Pancreas (tissue), 10 donors: ENCODE results near the gene KRTAP5-3. TPM values are rescaled to one million over a fixed set of nuclear protein-coding genes. Genes with fewer than 3 reads are reported as not detected.

ENCODE experiments used
- ATAC-seq, 4 donors: fragments of 200-7000 bp; cut with Tn5 transposase; one replicate each; pipeline versions ENCODE4 v1.8.0 to v1.9.1; 2020; ENCODE audit warnings: mild to moderate bottlenecking in 4 of 4, moderate library complexity in 4 of 4
- DNase-seq, 6 donors: peaks; one replicate each; pipeline ENCODE4 v3.0.0-alpha.2; 2020
- FAIRE-seq: peaks from 2 replicates; lab custom pipeline; 2012; peaks lifted over from hg19 to GRCh38; lab: Jason Lieb, UNC
- H3K27ac ChIP-seq, 4 donors: fragments of 200-600 bp; sonication (generic); 1 replicate in 3 of 4; 2 replicates in 1 of 4; pipeline versions ENCODE4 v1.5.0 to v1.8.0; 2020
- H3K27me3 ChIP-seq, 4 donors: fragments of 200-600 bp; one replicate each; pipeline ENCODE4 v1.8.0; 2021
- H3K36me3 ChIP-seq, 3 donors: fragments of 200-600 bp; sonication (generic) in 1 of 3; one replicate each; pipeline versions ENCODE4 v1.5.0 to v1.8.0; 2020 to 2021
- H3K4me1 ChIP-seq, 3 donors: fragments of 200-600 bp; one replicate each; pipeline ENCODE4 v1.8.0; 2021
- H3K4me3 ChIP-seq, 4 donors: fragments of 200-600 bp; sonication (generic) in 2 of 4; one replicate each; pipeline versions ENCODE4 v1.5.0 to v1.8.0; 2020 to 2021
- H3K9me3 ChIP-seq, 4 donors: fragments of 200-600 bp; one replicate each; pipeline ENCODE4 v1.8.0; 2021
- CTCF ChIP-seq, 4 donors: fragments of 200-600 bp; sonication (generic) in 3 of 4; IDR thresholded peaks; one replicate each; pipeline versions ENCODE4 v1.5.0 to v1.8.0; 2021; ENCODE audit warnings: antibody characterized with exemption in 4 of 4
- WGBS, 2 donors: extraction: QIAGEN DNeasy Blood & Tissue Kit; methylation state at CpG; one replicate each; pipeline ENCODE4 v1.1.7; 2013; 5-methylcytosine and 5-hydroxymethylcytosine counted together
- intact Hi-C, 3 donors: fragments of 100-400 bp; cut with DNase I; formaldehyde crosslinking; loops; one replicate each; pipeline versions ENCODE4 v1.11.1 to v1.14.2; 2022
- polyA plus RNA-seq, 2 donors: library from polyadenylated mRNA; stranded (reverse); fragments of 200-250 nt; gene quantifications; one replicate each; pipeline ENCODE4 v1.2.3, GENCODE V29; 2013
- total RNA-seq, 6 donors: library from RNA; stranded (reverse); fragmentation: NEBNext Ultra II Directional in 4 of 6; extraction: Animal tissue kit (Norgen Biotek cat#: 25700) in 4 of 6; gene quantifications; one replicate each; pipeline versions ENCODE4 v1.2.1 to v1.2.4, GENCODE V29; 2021 to 2023
- donor health status: healthy with polysubstance abuse.
- donor health status: DM: no; HTN: no; CAD: no; lungs with moderate emphysema.
- donor health status: DM: no; HTN: no; CAD: no.
- donor health status: control.
- donor health status: control.
- donor health status: Bipolar disorder and iron deficiency.
- donor health status: DM: yes; HTN: yes; CAD: no.
- donor health status: DM: no; HTN: no; CAD: no.
- donor health status: DM: no; HTN: no; CAD: no.
- donor health status: DM: yes; HTN: yes; CAD: no.

KRTAP5-3 gene
- total and polyA plus RNA-seq, 8 donors: not detected

DNA sequence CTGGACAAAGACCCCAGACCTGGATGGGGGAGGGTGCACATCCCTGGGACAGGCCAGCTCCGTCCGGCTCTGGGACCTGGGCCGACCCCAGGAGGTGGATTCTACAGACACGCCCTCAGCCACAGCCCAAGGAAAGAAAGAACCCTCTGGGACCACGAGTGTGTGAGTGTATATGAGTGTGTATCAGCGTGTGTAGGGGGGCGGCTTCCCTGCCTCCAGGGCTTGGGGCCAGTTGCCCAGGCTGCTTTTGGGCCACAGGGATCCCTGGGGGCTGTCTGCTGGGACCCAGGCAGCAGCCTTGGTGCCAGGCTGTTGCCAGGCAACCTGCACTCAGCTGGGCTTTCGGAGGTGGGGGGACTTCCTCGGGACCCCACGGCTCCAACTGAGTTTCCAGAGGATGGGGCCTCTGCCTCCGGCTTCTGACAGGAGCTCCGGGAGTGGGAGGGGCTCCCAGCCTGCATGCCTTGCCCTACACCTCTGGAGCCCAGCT lies 45.1 kb downstream of the KRTAP5-3 start:
- intact Hi-C loops: no loop called here
- WGBS, 2 donors: 82 to 85% methylated on average over 11 to 12 of the region's 12 CpGs
- H3K9me3 ChIP-seq: no peaks in the 10 kb centered on the region
- H3K4me3 ChIP-seq: no peak overlapping the region
- FAIRE-seq (no peak), ATAC-seq (no peak), DNase-seq (peak in 2 of 6 donors; percentile 10 to 70)
- H3K4me1 ChIP-seq: peaks cover 15 to 30% (median 26%) of the 10 kb centered on the region in 3 donors
- no peak overlapping the region for H3K27ac ChIP-seq
- no peak for TF ChIP-seq CTCF (IDR thresholded peaks at IDR 0.05)
- H3K36me3 ChIP-seq: peaks cover 0 to 12% (median 0%) of the 10 kb centered on the region in 3 donors
- H3K27me3 ChIP-seq: no peaks in the 10 kb centered on the region

DNA sequence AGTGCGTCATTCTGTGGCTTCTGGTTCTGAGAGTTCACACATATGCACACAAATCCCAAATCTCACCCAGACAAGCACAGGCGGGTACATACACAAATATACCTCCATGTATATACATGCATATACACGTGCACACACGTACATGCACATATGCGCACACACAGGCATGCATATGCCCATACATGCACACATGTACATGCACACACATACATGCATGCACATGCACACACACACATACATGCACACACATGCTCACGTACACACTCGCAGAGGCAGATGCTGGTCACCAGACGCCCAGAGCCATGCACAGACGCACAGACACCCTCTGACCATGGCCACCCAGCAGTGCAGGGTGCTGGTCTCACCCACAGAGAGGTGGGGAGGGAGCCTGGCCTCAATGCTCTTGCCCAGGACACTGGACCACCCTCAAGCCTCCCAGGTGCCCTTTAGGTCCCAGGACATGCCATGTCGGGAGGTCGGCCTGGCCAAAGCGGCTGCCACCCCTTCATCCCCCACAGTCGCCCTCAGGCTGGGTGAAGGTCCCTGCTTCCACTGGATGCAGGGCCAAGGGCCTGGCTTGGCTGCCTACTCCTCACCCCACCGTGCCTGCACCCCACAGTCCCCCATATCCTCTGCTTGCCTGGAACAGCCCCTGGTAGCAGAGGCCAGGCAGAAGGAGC lies 45.7 kb downstream of the KRTAP5-3 start:
- intact Hi-C loops: no loop called here
- no peaks in the 10 kb centered on the region for H3K9me3 ChIP-seq
- ATAC-seq: no peak
- H3K4me3 ChIP-seq: no peak overlapping the region
- DNase-seq: peak in 1 of 6 donors; percentile 18
- no peaks in the 10 kb centered on the region for H3K27me3 ChIP-seq
- no peak overlapping the region for H3K27ac ChIP-seq
- 94% methylated on average over 14 of the region's 14 CpGs for WGBS, 2 donors
- no peak for FAIRE-seq
- H3K4me1 ChIP-seq: peaks cover 15 to 30% (median 26%) of the 10 kb centered on the region in 3 donors
- no peak for TF ChIP-seq CTCF (IDR thresholded peaks at IDR 0.05)
- H3K36me3 ChIP-seq: peaks cover 0 to 14% (median 0%) of the 10 kb centered on the region in 3 donors

DNA sequence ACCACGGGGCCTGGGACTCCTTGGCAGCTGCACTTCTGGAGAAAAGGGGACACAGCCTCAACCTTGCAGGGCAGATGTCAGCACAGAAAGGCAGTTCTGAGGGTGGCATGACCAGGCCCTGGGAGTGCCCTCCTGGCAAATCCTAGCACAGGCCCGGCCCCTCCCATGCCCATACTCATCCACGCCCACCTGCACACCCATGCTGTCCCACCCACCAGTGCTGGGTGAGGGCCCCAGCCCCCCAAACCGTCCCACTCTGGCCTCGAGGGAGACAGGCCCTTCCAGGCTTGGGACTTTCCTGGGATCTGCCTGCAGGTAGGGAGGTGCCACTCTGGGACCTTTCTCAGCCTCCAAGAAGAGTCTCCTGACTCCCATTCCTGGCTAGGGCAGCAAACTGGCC lies 46.3 kb downstream of the KRTAP5-3 start:
- Histone ChIP-seq H3K9me3 (no peaks in the 10 kb centered on the region), H3K27me3 (no peaks in the 10 kb centered on the region), H3K4me1 (peaks cover 15 to 30% (median 26%) of the 10 kb centered on the region in 3 donors), H3K36me3 (peaks cover 0 to 20% (median 0%) of the 10 kb centered on the region in 3 donors), H3K27ac (no peak overlapping the region), H3K4me3 (no peak overlapping the region)
- WGBS, 2 donors: 79 to 88% methylated on average over 5 of the region's 5 CpGs
- ATAC-seq (no peak), FAIRE-seq (no peak), DNase-seq (peak in 3 of 6 donors; percentile 5 to 45 (median 21))
- no peak for TF ChIP-seq CTCF (IDR thresholded peaks at IDR 0.05)
- intact Hi-C loops: no loop called here

DNA sequence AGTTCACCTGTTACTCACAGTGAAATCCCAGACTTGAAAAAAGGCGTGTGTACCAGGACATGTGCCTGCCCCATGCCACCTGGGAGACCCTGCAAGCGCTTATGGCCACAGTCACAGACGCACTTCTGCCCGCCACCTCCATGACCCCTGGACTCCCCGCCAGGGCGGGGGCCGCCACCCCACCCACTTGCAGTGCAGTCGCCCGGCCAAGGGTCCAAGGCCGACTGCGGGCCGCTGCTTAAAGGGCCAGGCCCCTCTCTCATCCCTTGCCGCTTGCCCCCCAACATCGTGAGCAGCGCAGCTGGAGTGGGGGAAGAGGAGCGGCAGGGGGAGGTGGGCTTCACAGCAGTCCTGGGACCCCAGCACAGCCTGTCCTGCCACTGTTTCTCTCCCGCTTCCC lies 47.0 kb downstream of the KRTAP5-3 start:
- no peak for TF ChIP-seq CTCF (IDR thresholded peaks at IDR 0.05)
- H3K4me1 ChIP-seq: peaks cover 15 to 30% (median 26%) of the 10 kb centered on the region in 3 donors
- intact Hi-C loops: no loop called here
- no peaks in the 10 kb centered on the region for H3K9me3 ChIP-seq
- DNase-seq (peak in 4 of 6 donors; percentile 27 to 77 (median 43)), ATAC-seq (no peak), FAIRE-seq (no peak)
- H3K4me3 ChIP-seq: no peak overlapping the region
- H3K27ac ChIP-seq: no peak overlapping the region
- H3K27me3 ChIP-seq: no peaks in the 10 kb centered on the region
- H3K36me3 ChIP-seq: peaks cover 0 to 20% (median 0%) of the 10 kb centered on the region in 3 donors
- 87 to 92% methylated on average over 17 of the region's 17 CpGs for WGBS, 2 donors
